Endothelial cell of umbilical vein (primary cell): Measurements from ENCODE around the gene CXorf49B. TPM values are rescaled to one million over a fixed set of nuclear protein-coding genes. Genes with fewer than 3 reads are reported as not detected.
"Not testable (repeated sequence)": the region's sequence is repeated elsewhere in the genome, so short reads cannot be mapped to it uniquely, and the experiment has no call there.

Source experiments
- BruUV-seq: library from RNA; stranded (reverse); fragments of 400-500 nt; replicated peaks from 2 replicates; lab custom pipeline; 2021; lab: Mats Ljungman, UMichigan
- CTCF ChIA-PET: fragments of 300-600, 350-600 bp; sonication (Branson Sonifier 250); formaldehyde crosslinking; loops from one replicate; lab custom pipeline; 2021; ENCODE audit warnings: antibody characterized with exemption, inconsistent platforms; lab: Charles Lee
- POLR2A ChIA-PET: fragments of 300-600, 350-600 bp; sonication (Branson Sonifier 250); formaldehyde crosslinking; loops from one replicate; lab custom pipeline; 2021; ENCODE audit warnings: antibody characterized with exemption, inconsistent platforms; lab: Charles Lee
- DNase-seq: peaks from one replicate; pipeline ENCODE4 v3.0.0-alpha.2; 2011; ENCODE audit warnings: low read depth, low spot score
- FAIRE-seq: peaks from 2 replicates; lab custom pipeline; 2011; peaks lifted over from hg19 to GRCh38; lab: Jason Lieb, UNC
- H2AFZ ChIP-seq: 2 replicates; pipeline ENCODE4 v1.6.0; 2012; ENCODE audit warnings: low read depth, low read length, control low read depth, inconsistent platforms
- H3K27ac ChIP-seq: 2 replicates; pipeline ENCODE4 v1.5.1; 2011; ENCODE audit warnings: low read depth, mild to moderate bottlenecking, control low read depth, low read length, moderate library complexity; ENCODE audit not compliant: insufficient read depth
- H3K27me3 ChIP-seq, 2 experiments: 2 replicates each; pipeline versions ENCODE4 v1.6.0 to v1.6.1; 2011; ENCODE audit warnings: low read length in 2 of 2, mixed read lengths in 1 of 2; ENCODE audit not compliant: control insufficient read depth in 2 of 2, insufficient read depth in 2 of 2
- H3K36me3 ChIP-seq, 2 experiments: 2 replicates in 1 of 2; 3 replicates in 1 of 2; pipeline ENCODE4 v1.5.1; 2011; ENCODE audit warnings: low read length in 2 of 2, mild to moderate bottlenecking in 1 of 2, moderate library complexity in 1 of 2; ENCODE audit not compliant: control insufficient read depth in 2 of 2, insufficient read depth in 2 of 2; ENCODE audit errors: extremely low read depth in 1 of 2
- H3K4me1 ChIP-seq: 3 replicates; pipeline ENCODE4 v1.5.1; 2011; ENCODE audit warnings: mild to moderate bottlenecking, low read length; ENCODE audit not compliant: control insufficient read depth, insufficient read depth; ENCODE audit errors: extremely low read depth
- H3K4me2 ChIP-seq: 2 replicates; pipeline ENCODE4 v1.6.1; 2011; ENCODE audit warnings: low read length, control low read depth, mixed read lengths; ENCODE audit not compliant: insufficient read depth
- H3K4me3 ChIP-seq, 3 experiments: fragments of 200-600 bp in 1 of 3; sonication (generic), shearing (Covaris generic) in 1 of 3; replicated peaks in 1 of 3; 2 replicates each; pipeline ENCODE4 v1.5.1; 2011 to 2016; ENCODE audit warnings: control low read depth in 3 of 3, low read length in 3 of 3, mild to moderate bottlenecking in 2 of 3, inconsistent platforms in 1 of 3, low read depth in 1 of 3, moderate library complexity in 1 of 3; ENCODE audit not compliant: insufficient read depth in 1 of 3
- H3K79me2 ChIP-seq: 2 replicates; pipeline ENCODE4 v1.6.0; 2012; ENCODE audit warnings: low read length, inconsistent platforms; ENCODE audit not compliant: control insufficient read depth, insufficient read depth
- H3K9ac ChIP-seq: replicated peaks from 2 replicates; pipeline ENCODE3; 2011; ENCODE audit warnings: low read length, control low read depth; ENCODE audit not compliant: insufficient read depth; ENCODE audit errors: extremely low read depth
- H3K9me1 ChIP-seq: replicated peaks from 3 replicates; pipeline ENCODE4 v1.6.0; 2011; ENCODE audit warnings: mild to moderate bottlenecking, low read length; ENCODE audit not compliant: control insufficient read depth, insufficient read depth; ENCODE audit errors: extremely low read depth
- H3K9me3 ChIP-seq: replicated peaks from 2 replicates; pipeline ENCODE4 v1.5.1; 2012; ENCODE audit warnings: low read length, inconsistent platforms; ENCODE audit not compliant: control insufficient read depth, insufficient read depth
- H4K20me1 ChIP-seq: replicated peaks from 2 replicates; pipeline ENCODE3; 2011; ENCODE audit warnings: mild to moderate bottlenecking, low read length; ENCODE audit not compliant: control insufficient read depth, insufficient read depth; ENCODE audit errors: extremely low read depth
- dilution Hi-C: fragments of 300-500 bp; cut with MboI; formaldehyde crosslinking; loops from one replicate; pipeline ENCODE4 v1.15.0; 2019; ENCODE audit warnings: low sequenced_read_pairs; ENCODE audit not compliant: extremely low pct_ligation_motif_present
- intact Hi-C: fragments of 100-400 bp; cut with micrococcal nuclease; formaldehyde crosslinking; loops from one replicate; pipeline ENCODE4 v1.10.0; 2022
- polyA plus RNA-seq, 4 experiments: library from polyadenylated mRNA; depleted of rRNA in 3 of 4; stranded (reverse) in 3 of 4; unstranded in 1 of 4; fragments of >200 nt; gene quantifications; 2 replicates each; pipeline versions ENCODE4 v1.2.1 to v1.2.3, GENCODE V29; 2011 to 2012; ENCODE audit warnings: missing spikeins in 1 of 4
- total RNA-seq: library from RNA; stranded (reverse); gene quantifications from 2 replicates; pipeline ENCODE4 v1.2.3, GENCODE V29; 2021

CXorf49B gene
- total and polyA plus RNA-seq, 2 donors (not counting 3 experiments of a cell fraction or from before 2014, with no cell fraction given), result not detected

DNA sequence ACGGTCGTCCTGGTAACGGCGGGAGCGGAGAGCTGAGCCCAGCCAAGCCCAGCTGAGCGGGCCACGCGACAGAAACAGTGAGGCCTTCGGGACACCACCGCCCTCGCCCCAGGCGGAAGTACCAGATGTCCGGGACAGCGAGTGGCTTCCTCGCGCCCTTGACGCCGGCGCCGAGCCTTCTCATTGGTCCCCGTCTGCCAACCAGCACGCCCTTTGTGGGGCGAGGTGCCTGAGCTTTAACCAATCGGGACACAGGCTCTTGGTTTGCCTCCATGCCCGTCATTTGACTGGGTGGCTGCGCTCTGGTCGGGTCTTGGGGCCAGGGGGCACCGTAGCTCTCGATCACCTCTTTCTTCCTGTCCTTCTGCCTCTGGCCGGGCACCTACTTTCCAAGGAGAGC is 45.0 kb upstream of the CXorf49B start, which contains the start of gene CXorf49:
TSS of gene CXorf49 (minus strand) at position 101 of the 400 bp plus-strand sequence. CDS start 134 bp downstream, outside the sequence.
- dilution Hi-C loops, H3K9me3 ChIP-seq, intact Hi-C loops, H3K9me1 ChIP-seq, H3K4me2 ChIP-seq, H2AFZ ChIP-seq, H4K20me1 ChIP-seq, H3K9ac ChIP-seq, CTCF ChIA-PET, BruUV-seq, H3K36me3 ChIP-seq, H3K4me3 ChIP-seq, POLR2A ChIA-PET, H3K27me3 ChIP-seq, FAIRE-seq, DNase-seq, H3K27ac ChIP-seq, H3K79me2 ChIP-seq, H3K4me1 ChIP-seq: not testable (repeated sequence)

GRCh38 chrX:71719195-71719594 is 44.0 kb upstream of the CXorf49B start:
- H4K20me1 ChIP-seq, H3K9me1 ChIP-seq, H3K4me2 ChIP-seq, H3K27ac ChIP-seq, H3K4me1 ChIP-seq, H3K27me3 ChIP-seq, H3K36me3 ChIP-seq, H3K9ac ChIP-seq, H2AFZ ChIP-seq, CTCF ChIA-PET, intact Hi-C loops, DNase-seq, H3K9me3 ChIP-seq, H3K4me3 ChIP-seq, BruUV-seq, dilution Hi-C loops, H3K79me2 ChIP-seq, POLR2A ChIA-PET, FAIRE-seq: not testable (repeated sequence)

- POLR2A ChIA-PET, DNase-seq, dilution Hi-C loops, BruUV-seq, H3K4me1 ChIP-seq, CTCF ChIA-PET, H3K9ac ChIP-seq, H3K4me2 ChIP-seq, intact Hi-C loops, H2AFZ ChIP-seq, H4K20me1 ChIP-seq, FAIRE-seq, H3K27me3 ChIP-seq, H3K9me3 ChIP-seq, H3K9me1 ChIP-seq, H3K36me3 ChIP-seq, H3K4me3 ChIP-seq, H3K27ac ChIP-seq, H3K79me2 ChIP-seq: not testable (repeated sequence)
Observed at GRCh38 chrX:71720289-71720886, 42.8 kb upstream of the CXorf49B start.

DNA sequence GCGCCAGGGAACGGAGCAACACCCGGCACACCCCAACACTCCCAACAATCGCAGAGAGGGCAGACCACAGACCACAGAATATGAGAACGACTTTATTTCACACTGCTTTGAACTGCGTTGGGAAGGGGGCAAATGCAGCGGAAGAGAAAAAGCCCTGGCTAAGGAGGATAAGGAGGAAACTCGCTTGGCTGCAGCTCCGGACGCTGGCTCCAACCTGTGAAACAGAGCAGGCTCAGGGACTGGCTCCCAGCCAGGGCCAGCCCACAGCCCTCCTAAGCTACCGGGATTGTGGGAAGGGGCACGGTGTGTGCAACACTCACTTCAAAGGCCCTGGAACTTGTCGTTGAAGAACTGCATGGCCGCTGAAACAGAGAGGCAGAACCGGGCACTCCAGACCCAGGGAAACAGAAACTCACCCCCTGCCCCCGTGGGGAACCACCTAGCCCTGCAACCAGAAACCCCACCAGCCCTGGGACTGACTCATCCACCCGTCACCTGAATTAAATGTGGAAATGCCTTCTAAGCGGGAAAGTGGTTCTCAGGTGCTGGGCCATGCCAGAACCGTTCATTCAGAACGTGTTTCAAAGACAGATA is 2.4 kb upstream of the CXorf49B start:
- H3K9me3 ChIP-seq, H4K20me1 ChIP-seq, BruUV-seq, dilution Hi-C loops, H3K9ac ChIP-seq, H3K4me1 ChIP-seq, H3K27ac ChIP-seq, H3K4me2 ChIP-seq, intact Hi-C loops, H3K36me3 ChIP-seq, H2AFZ ChIP-seq, H3K79me2 ChIP-seq, H3K4me3 ChIP-seq, DNase-seq, H3K9me1 ChIP-seq, FAIRE-seq, CTCF ChIA-PET, POLR2A ChIA-PET, H3K27me3 ChIP-seq: not testable (repeated sequence)
